DND-41 (cell line): ENCODE results near the gene RHOB.

Source experiments
- ATAC-seq: fragments of 200-7000 bp; cut with Tn5 transposase; 3 replicates; pipeline ENCODE4 v1.9.1; 2021; ENCODE audit warnings: low read depth; ENCODE audit not compliant: insufficient read depth
- DNase-seq: peaks from one replicate; pipeline ENCODE4 v3.0.0-alpha.2; 2020
- H2AFZ ChIP-seq: 2 replicates; pipeline ENCODE4 v1.6.0; 2012; ENCODE audit warnings: low read depth, low read length
- H3K27ac ChIP-seq: 2 replicates; pipeline ENCODE4 v1.5.1; 2012; ENCODE audit warnings: low read length, inconsistent platforms
- H3K27me3 ChIP-seq: fragments of 200-600 bp; sonication (generic); 2 replicates; pipeline ENCODE4 v1.6.0; 2012; ENCODE audit warnings: low read length, mild to moderate bottlenecking, inconsistent platforms; ENCODE audit not compliant: insufficient read depth, poor library complexity
- H3K36me3 ChIP-seq: 2 replicates; pipeline ENCODE4 v1.5.1; 2012; ENCODE audit warnings: low read length, inconsistent platforms; ENCODE audit not compliant: insufficient read depth
- H3K4me1 ChIP-seq: 2 replicates; pipeline ENCODE4 v1.5.1; 2012; ENCODE audit warnings: mild to moderate bottlenecking, low read length; ENCODE audit not compliant: insufficient read depth
- H3K4me2 ChIP-seq: 2 replicates; pipeline ENCODE4 v1.6.0; 2012; ENCODE audit warnings: mild to moderate bottlenecking, moderate library complexity, low read length, inconsistent platforms; ENCODE audit not compliant: insufficient read depth
- H3K4me3 ChIP-seq, 2 experiments: fragments of 200-600 bp in 1 of 2; shearing (Covaris generic) in 1 of 2; 2 replicates each; pipeline ENCODE4 v1.5.1; 2012 to 2016; ENCODE audit warnings: inconsistent platforms in 2 of 2, low read length in 2 of 2, mild to moderate bottlenecking in 2 of 2, low read depth in 1 of 2, moderate library complexity in 1 of 2
- H3K79me2 ChIP-seq: 2 replicates; pipeline ENCODE4 v1.6.0; 2012; ENCODE audit warnings: low read length, inconsistent platforms; ENCODE audit not compliant: insufficient read depth
- H3K9ac ChIP-seq: 2 replicates; pipeline ENCODE4 v1.6.0; 2012; ENCODE audit warnings: low read depth, mild to moderate bottlenecking, inconsistent platforms, low read length, moderate library complexity
- H3K9me3 ChIP-seq: 2 replicates; pipeline ENCODE4 v1.5.1; 2012; ENCODE audit warnings: low read length, moderate library complexity, mild to moderate bottlenecking, inconsistent platforms; ENCODE audit not compliant: insufficient read depth, severe bottlenecking
- H4K20me1 ChIP-seq: 2 replicates; pipeline ENCODE4 v1.6.0; 2012; ENCODE audit warnings: low read length; ENCODE audit not compliant: insufficient read depth
- CTCF ChIP-seq: IDR thresholded peaks from 2 replicates; pipeline ENCODE4 v1.5.1; 2012; ENCODE audit warnings: borderline replicate concordance, low read length, moderate library complexity, mild to moderate bottlenecking; ENCODE audit not compliant: poor library complexity, severe bottlenecking; ENCODE audit errors: extremely low read depth
- EZH2 ChIP-seq: IDR thresholded peaks from 3 replicates; pipeline ENCODE4 v1.6.1; 2012; ENCODE audit warnings: borderline replicate concordance, low read depth, mild to moderate bottlenecking, moderate library complexity, low read length, inconsistent platforms; ENCODE audit not compliant: severe bottlenecking

Gene RHOB

GRCh38 chr2:20411361-20411894 lies 35.4 kb upstream of the RHOB start:
- H3K4me1 ChIP-seq = no peaks in the 10 kb centered on the region
- DNase-seq = peak; percentile 69
- no peaks in the 10 kb centered on the region for H3K27me3 ChIP-seq
- no peak overlapping the region for H3K4me2 ChIP-seq
- H3K9me3 ChIP-seq = peaks cover 15% of the 10 kb centered on the region
- peak; percentile 98 for ATAC-seq
- no peak overlapping the region for H3K9ac ChIP-seq
- H2AFZ ChIP-seq = no peak overlapping the region
- TF ChIP-seq CTCF (peak; percentile 76), EZH2 (no peak)
- H3K36me3 ChIP-seq = no peaks in the 10 kb centered on the region
- H3K79me2 ChIP-seq = no peaks in the 10 kb centered on the region
- no peaks in the 10 kb centered on the region for H4K20me1 ChIP-seq
- H3K4me3 ChIP-seq = no peak overlapping the region
- H3K27ac ChIP-seq = no peak overlapping the region

GRCh38 chr2:20414806-20415205 lies 32.1 kb upstream of the RHOB start:
- DNase-seq (no peak), ATAC-seq (no peak)
- Histone ChIP-seq H3K9me3 (peaks cover 5% of the 10 kb centered on the region), H3K79me2 (no peaks in the 10 kb centered on the region), H3K27ac (no peak overlapping the region), H3K27me3 (no peaks in the 10 kb centered on the region), H3K4me2 (no peak overlapping the region), H3K9ac (no peak overlapping the region), H3K4me3 (no peak overlapping the region), H4K20me1 (no peaks in the 10 kb centered on the region), H3K36me3 (no peaks in the 10 kb centered on the region), H2AFZ (no peak overlapping the region), H3K4me1 (no peaks in the 10 kb centered on the region)
- TF ChIP-seq EZH2 = no peak
- TF ChIP-seq CTCF = no peak

- no peaks in the 10 kb centered on the region for H3K9me3 ChIP-seq
- H3K36me3 ChIP-seq = no peaks in the 10 kb centered on the region
Observed at GRCh38 chr2:20415511-20415918, 31.4 kb upstream of the RHOB start.

More at GRCh38 chr2:20415511-20415918, 31.4 kb upstream of the RHOB start:
- H4K20me1 ChIP-seq = no peaks in the 10 kb centered on the region
- H2AFZ ChIP-seq = no peak overlapping the region
- H3K4me3 ChIP-seq = no peak overlapping the region
- H3K27ac ChIP-seq = no peak overlapping the region
- H3K4me1 ChIP-seq = no peaks in the 10 kb centered on the region
- no peak overlapping the region for H3K9ac ChIP-seq
- DNase-seq (no peak), ATAC-seq (no peak)
- no peaks in the 10 kb centered on the region for H3K79me2 ChIP-seq
- H3K4me2 ChIP-seq = no peak overlapping the region
- no peaks in the 10 kb centered on the region for H3K27me3 ChIP-seq
- TF ChIP-seq EZH2 (no peak), CTCF (no peak)
